Kidney (tissue), 14 donors: ENCODE results near the gene PPP2R5E. TPM values are rescaled to one million over a fixed set of nuclear protein-coding genes. Genes with fewer than 3 reads are reported as not detected.

Experiments used
- DNase-seq, 5 donors: peaks; one replicate each; pipeline ENCODE4 v3.0.0-alpha.2; 2013 to 2020
- FAIRE-seq: peaks from 2 replicates; lab custom pipeline; 2012; peaks lifted over from hg19 to GRCh38; lab: Jason Lieb, UNC
- H3K27ac ChIP-seq, 2 donors: one replicate each; pipeline ENCODE4 v1.7.0; 2013; ENCODE audit warnings: low read depth in 2 of 2, low read length in 2 of 2, inconsistent platforms in 1 of 2
- H3K27me3 ChIP-seq: one replicate; pipeline ENCODE4 v1.7.1; 2013; ENCODE audit warnings: low read length, inconsistent platforms; ENCODE audit not compliant: control insufficient read depth, insufficient read depth
- H3K36me3 ChIP-seq, 3 donors: one replicate each; pipeline versions ENCODE4 v1.7.0 to v1.7.1; 2013; ENCODE audit warnings: low read length in 3 of 3, control low read depth in 1 of 3, inconsistent platforms in 1 of 3; ENCODE audit not compliant: insufficient read depth in 3 of 3, control insufficient read depth in 2 of 3
- H3K4me1 ChIP-seq, 3 donors: one replicate each; pipeline versions ENCODE4 v1.7.0 to v1.7.1; 2013; ENCODE audit warnings: low read length in 3 of 3, inconsistent platforms in 1 of 3, low read depth in 1 of 3; ENCODE audit not compliant: control insufficient read depth in 2 of 3, insufficient read depth in 2 of 3
- H3K4me3 ChIP-seq, 3 donors: one replicate each; pipeline versions ENCODE4 v1.7.0 to v1.8.1; 2013; ENCODE audit warnings: low read length in 3 of 3, control low read depth in 1 of 3, inconsistent platforms in 1 of 3
- H3K9ac ChIP-seq, 3 donors: one replicate each; pipeline versions ENCODE4 v1.7.0 to v1.7.1; 2013; ENCODE audit warnings: low read length in 3 of 3, control low read depth in 1 of 3, inconsistent platforms in 1 of 3
- H3K9me3 ChIP-seq, 3 donors: one replicate each; pipeline versions ENCODE4 v1.7.0 to v1.7.1; 2013; ENCODE audit warnings: low read length in 3 of 3, control low read depth in 1 of 3, inconsistent platforms in 1 of 3; ENCODE audit not compliant: control insufficient read depth in 2 of 3, insufficient read depth in 1 of 3
- CTCF ChIP-seq: IDR thresholded peaks from 3 replicates; pipeline ENCODE4 v1.5.1; 2012; ENCODE audit warnings: mild to moderate bottlenecking, moderate library complexity, borderline replicate concordance; ENCODE audit not compliant: insufficient read depth; ENCODE audit errors: extremely low read depth
- intact Hi-C: fragments of 100-400 bp; cut with DNase I; formaldehyde crosslinking; loops from one replicate; pipeline ENCODE4 v1.11.1; 2022
- polyA plus RNA-seq: library from polyadenylated mRNA; stranded (reverse); fragments of 350-450 nt; fragmentation: Illumina TruSeq; extraction: RNeasy Lipid Tissue Mini Kit (QIAGEN cat#74804); gene quantifications from one replicate; pipeline ENCODE4 v1.2.3, GENCODE V29; 2014; ENCODE audit warnings: low read depth, low replicate concordance; ENCODE audit not compliant: insufficient read depth
- total RNA-seq: library from RNA; stranded (reverse); fragmentation: NEBNext Ultra II Directional; extraction: Animal tissue kit (Norgen Biotek cat#: 25700); gene quantifications from one replicate; pipeline ENCODE4 v1.2.1, GENCODE V29; 2021
- donor health status: control.
- donor health status: control.
- donor health status: control.
- donor health status: control.
- donor health status: control.
- donor health status: DM: yes; HTN: yes; CAD: no.
- donor health status: Normal renal cell carcinoma (clear cell type).

The PPP2R5E gene
- total and polyA plus RNA-seq, 2 donors from 2014 or later: 9.7 to 46.5 TPM

- H3K27me3 ChIP-seq: no peaks in the 10 kb centered on the region
- H3K9me3 ChIP-seq: no peaks in the 10 kb centered on the region
- no peak for DNase-seq
- intact Hi-C loops: no loop called here
- no peak overlapping the region for H3K4me3 ChIP-seq
- H3K27ac ChIP-seq: no peak overlapping the region
- FAIRE-seq: no peak
- H3K36me3 ChIP-seq: no peaks in the 10 kb centered on the region
- no peak for TF ChIP-seq CTCF
- no peak overlapping the region for H3K9ac ChIP-seq
- H3K4me1 ChIP-seq: no peaks in the 10 kb centered on the region
Measured at GRCh38 chr14:63578300-63578699, 35.1 kb upstream of the PPP2R5E start.

- no peaks in the 10 kb centered on the region for H3K4me1 ChIP-seq
- FAIRE-seq (no peak), DNase-seq (no peak)
- no peak for TF ChIP-seq CTCF
- no peaks in the 10 kb centered on the region for H3K9me3 ChIP-seq
- intact Hi-C loops: no loop called here
- no peaks in the 10 kb centered on the region for H3K27me3 ChIP-seq
- H3K4me3 ChIP-seq: no peak overlapping the region
- H3K36me3 ChIP-seq: no peaks in the 10 kb centered on the region
- H3K9ac ChIP-seq: no peak overlapping the region
- H3K27ac ChIP-seq: no peak overlapping the region
Measured at GRCh38 chr14:63573581-63573980, 30.4 kb upstream of the PPP2R5E start.

GRCh38 chr14:63565448-63565847 lies 22.3 kb upstream of the PPP2R5E start:
- H3K27me3 ChIP-seq: no peaks in the 10 kb centered on the region
- DNase-seq (no peak), FAIRE-seq (no peak)
- H3K36me3 ChIP-seq: no peaks in the 10 kb centered on the region
- no peak for TF ChIP-seq CTCF
- intact Hi-C loops: no loop called here
- H3K4me3 ChIP-seq: no peak overlapping the region
- no peak overlapping the region for H3K9ac ChIP-seq
- no peaks in the 10 kb centered on the region for H3K4me1 ChIP-seq
- no peak overlapping the region for H3K27ac ChIP-seq
- H3K9me3 ChIP-seq: no peaks in the 10 kb centered on the region

- Histone ChIP-seq H3K27me3 (no peaks in the 10 kb centered on the region), H3K36me3 (no peaks in the 10 kb centered on the region), H3K4me1 (no peaks in the 10 kb centered on the region), H3K9ac (no peak overlapping the region), H3K4me3 (no peak overlapping the region), H3K27ac (no peak overlapping the region), H3K9me3 (no peaks in the 10 kb centered on the region)
- no peak for TF ChIP-seq CTCF
- intact Hi-C loops: no loop called here
- FAIRE-seq: no peak
- DNase-seq: no peak
Measured at GRCh38 chr14:63564318-63564717, 21.1 kb upstream of the PPP2R5E start.
